ENCODE measurements around the gene SYNE1. TPM values are rescaled to one million over a fixed set of nuclear protein-coding genes. Genes with fewer than 3 reads are reported as not detected.

Gene SYNE1
- total and polyA plus RNA-seq, 10 of the 15 experiments (the other 5 are each of a cell fraction or from before 2014, with no cell fraction given), result 2.3 to 28.7 (median 14.1) TPM

DNA sequence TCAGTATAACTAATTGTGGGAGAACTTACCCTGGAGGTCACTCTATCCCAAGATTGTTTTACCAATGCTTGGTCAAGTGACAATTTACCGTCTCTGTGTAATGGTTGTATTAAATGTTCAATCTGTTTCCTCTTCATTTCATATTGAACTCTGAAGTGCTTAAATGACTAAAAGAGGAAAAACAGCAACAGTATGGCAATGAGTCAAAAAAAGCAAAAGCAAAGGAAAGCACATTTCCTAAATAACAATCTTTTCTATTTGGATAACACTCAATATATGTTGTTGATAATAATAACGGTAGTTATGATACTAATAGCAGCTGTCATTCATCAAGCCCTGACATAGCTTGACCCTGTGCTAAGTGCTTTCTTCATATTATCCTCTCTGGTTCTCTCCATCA, 152.4 kb downstream of the SYNE1 start:
- in situ Hi-C loops (cut with MboI), result no loop called here
- H3K9ac ChIP-seq (ENCODE audit: control insufficient read depth, insufficient read depth, low read length), result no peak overlapping the region
- ChIA-PET CTCF (interaction anchor here (0.7 to 1.6 kb wide), 5 partner anchors 9 to 464 kb away, joined by 3 to 6 read pairs (median 3); no protein-coding TSS in a partner anchor), POLR2A (no interaction called here), SMC1A (ENCODE audit: uncharacterized antibody, unreplicated experiment) (interaction anchor here (0.6 to 1.6 kb wide), 3 partner anchors 13 to 408 kb away, joined by 3 to 5 read pairs (median 3); no protein-coding TSS in a partner anchor), RAD21 (ENCODE audit: unreplicated experiment) (no interaction called here)
- H2AFZ ChIP-seq (ENCODE audit: control insufficient read depth, low read depth, low read length), result no peak overlapping the region
- FAIRE-seq, result no peak
- H3K4me2 ChIP-seq (ENCODE audit: control insufficient read depth, insufficient read depth), result no peak overlapping the region
- H3K27me3 ChIP-seq (replicated peaks in 1 of 2; ENCODE audit: control insufficient read depth in 2 of 2, insufficient read depth in 2 of 2, low read length in 1 of 2), result no peaks in the 10 kb centered on the region
- DNase-seq (ENCODE audit: low read depth, low spot score), result no peak
- no TSS peak for BruUV-seq (replicated peaks)
- H4K20me1 ChIP-seq (ENCODE audit: control insufficient read depth, insufficient read depth), result no peaks in the 10 kb centered on the region
- no peak overlapping the region for H3K27ac ChIP-seq (ENCODE audit: control insufficient read depth, insufficient read depth)
- H3K4me3 ChIP-seq, result no peak overlapping the region
- H3K36me3 ChIP-seq (ENCODE audit: control insufficient read depth in 2 of 2, insufficient read depth in 2 of 2, low read length in 1 of 2), result no peaks in the 10 kb centered on the region
- 0% methylated on average over 2 of the region's 2 CpGs for WGBS (ENCODE audit: insufficient coverage, insufficient replicate concordance, low lambda C conversion rate, missing lambda C conversion rate)
- H3K9me3 ChIP-seq (replicated peaks; ENCODE audit: control insufficient read depth, insufficient read depth, low read length), result no peaks in the 10 kb centered on the region
- TF ChIP-seq RUNX3 (IDR thresholded peaks at IDR 0.05; ENCODE audit: low read length) (no peak), RAD51 (IDR thresholded peaks at IDR 0.05) (no peak), NR2F1 (conservative IDR thresholded peaks at IDR 0.05) (no peak), SPI1 (IDR thresholded peaks at IDR 0.05; ENCODE audit: borderline replicate concordance, insufficient read depth, low read depth, low read length) (no peak), ZNF274 (IDR thresholded peaks at IDR 0.05; ENCODE audit: insufficient read depth, insufficient read length) (no peak), SUZ12 (IDR thresholded peaks at IDR 0.05; ENCODE audit: unreplicated experiment) (no peak), POU2F2 (IDR thresholded peaks at IDR 0.05; ENCODE audit: borderline replicate concordance, low read depth, low read length) (no peak), TBL1XR1 (IDR thresholded peaks at IDR 0.05; ENCODE audit: low read depth, low read length) (no peak)
- no peak for ATAC-seq
- no peaks in the 10 kb centered on the region for H3K4me1 ChIP-seq (ENCODE audit: control insufficient read depth, insufficient read depth, low read length)
- no peaks in the 10 kb centered on the region for H3K79me2 ChIP-seq (ENCODE audit: control insufficient read depth, insufficient read depth, low read length)
- intact Hi-C loops (cut with micrococcal nuclease; ENCODE audit: unreplicated experiment), result loop anchor here (5.0 kb wide), 1 partner anchor 157 kb away; no protein-coding TSS in a partner anchor

DNA sequence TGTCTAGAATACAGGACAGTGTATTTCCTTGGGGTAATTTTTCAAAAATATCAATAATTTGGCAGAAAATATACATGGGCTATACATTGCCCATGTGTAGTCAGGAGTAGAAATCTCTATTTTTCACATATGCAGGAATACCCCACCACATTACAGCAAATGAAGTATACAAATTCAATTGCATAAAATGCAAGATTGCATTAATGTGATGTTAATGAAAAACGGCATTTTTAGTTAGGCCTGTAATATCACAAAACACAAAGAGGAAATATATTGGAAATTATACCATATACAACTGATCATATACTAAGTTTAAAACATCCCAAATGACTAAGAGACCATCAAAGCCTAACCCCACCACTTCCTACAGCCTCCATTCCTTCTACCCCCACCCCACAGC, 154.9 kb downstream of the SYNE1 start:
- ChIA-PET SMC1A (ENCODE audit: uncharacterized antibody, unreplicated experiment) (interaction anchor here (1.3 kb wide), 1 partner anchor 19 kb away, joined by 3 read pairs; no protein-coding TSS in a partner anchor), POLR2A (no interaction called here), RAD21 (ENCODE audit: unreplicated experiment) (no interaction called here), CTCF (interaction anchor here (0.5 kb wide), 1 partner anchor 205 kb away, joined by 3 read pairs; no protein-coding TSS in a partner anchor)
- H3K4me3 ChIP-seq, result no peak overlapping the region
- H3K4me2 ChIP-seq (ENCODE audit: control insufficient read depth, insufficient read depth), result no peak overlapping the region
- 48% methylated on average over 1 of the region's 1 CpG for WGBS (ENCODE audit: insufficient coverage, insufficient replicate concordance, low lambda C conversion rate, missing lambda C conversion rate)
- DNase-seq (ENCODE audit: low read depth, low spot score) (no peak), ATAC-seq (no peak), FAIRE-seq (no peak)
- H3K27me3 ChIP-seq (replicated peaks in 1 of 2; ENCODE audit: control insufficient read depth in 2 of 2, insufficient read depth in 2 of 2, low read length in 1 of 2), result no peaks in the 10 kb centered on the region; a peak in 1 of 4 replicates
- H3K27ac ChIP-seq (ENCODE audit: control insufficient read depth, insufficient read depth), result no peak overlapping the region
- H4K20me1 ChIP-seq (ENCODE audit: control insufficient read depth, insufficient read depth), result no peaks in the 10 kb centered on the region
- H3K79me2 ChIP-seq (ENCODE audit: control insufficient read depth, insufficient read depth, low read length), result no peaks in the 10 kb centered on the region
- no peaks in the 10 kb centered on the region for H3K4me1 ChIP-seq (ENCODE audit: control insufficient read depth, insufficient read depth, low read length)
- in situ Hi-C loops (cut with MboI) (no loop called here), intact Hi-C loops (cut with micrococcal nuclease; ENCODE audit: unreplicated experiment) (no loop called here)
- BruUV-seq (replicated peaks), result no TSS peak
- H3K36me3 ChIP-seq (ENCODE audit: control insufficient read depth in 2 of 2, insufficient read depth in 2 of 2, low read length in 1 of 2), result no peaks in the 10 kb centered on the region
- H3K9ac ChIP-seq (ENCODE audit: control insufficient read depth, insufficient read depth, low read length), result no peak overlapping the region
- no peaks in the 10 kb centered on the region for H3K9me3 ChIP-seq (replicated peaks; ENCODE audit: control insufficient read depth, insufficient read depth, low read length)
- H2AFZ ChIP-seq (ENCODE audit: control insufficient read depth, low read depth, low read length), result no peak overlapping the region
- TF ChIP-seq, protein P1, sequence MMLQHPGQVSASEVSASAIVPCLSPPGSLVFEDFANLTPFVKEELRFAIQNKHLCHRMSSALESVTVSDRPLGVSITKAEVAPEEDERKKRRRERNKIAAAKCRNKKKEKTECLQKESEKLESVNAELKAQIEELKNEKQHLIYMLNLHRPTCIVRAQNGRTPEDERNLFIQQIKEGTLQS (IDR thresholded peaks at IDR 0.05; ENCODE audit: borderline replicate concordance, extremely low read depth, low read depth, low read length), result no peak
- TF ChIP-seq ESRRA (IDR thresholded peaks at IDR 0.05; ENCODE audit: low read length) (no peak), MYC (IDR thresholded peaks at IDR 0.05; ENCODE audit: insufficient read depth, insufficient read length, insufficient replicate concordance, low read length, severe bottlenecking) (no peak), HDGF (IDR thresholded peaks at IDR 0.05) (no peak), BACH1 (IDR thresholded peaks at IDR 0.05; ENCODE audit: borderline replicate concordance) (no peak), CBX3 (IDR thresholded peaks at IDR 0.05; ENCODE audit: borderline replicate concordance, low read depth) (no peak), MYB (IDR thresholded peaks at IDR 0.05; ENCODE audit: borderline replicate concordance, low read depth, low read length) (no peak)
- TF ChIP-seq, protein P2, sequence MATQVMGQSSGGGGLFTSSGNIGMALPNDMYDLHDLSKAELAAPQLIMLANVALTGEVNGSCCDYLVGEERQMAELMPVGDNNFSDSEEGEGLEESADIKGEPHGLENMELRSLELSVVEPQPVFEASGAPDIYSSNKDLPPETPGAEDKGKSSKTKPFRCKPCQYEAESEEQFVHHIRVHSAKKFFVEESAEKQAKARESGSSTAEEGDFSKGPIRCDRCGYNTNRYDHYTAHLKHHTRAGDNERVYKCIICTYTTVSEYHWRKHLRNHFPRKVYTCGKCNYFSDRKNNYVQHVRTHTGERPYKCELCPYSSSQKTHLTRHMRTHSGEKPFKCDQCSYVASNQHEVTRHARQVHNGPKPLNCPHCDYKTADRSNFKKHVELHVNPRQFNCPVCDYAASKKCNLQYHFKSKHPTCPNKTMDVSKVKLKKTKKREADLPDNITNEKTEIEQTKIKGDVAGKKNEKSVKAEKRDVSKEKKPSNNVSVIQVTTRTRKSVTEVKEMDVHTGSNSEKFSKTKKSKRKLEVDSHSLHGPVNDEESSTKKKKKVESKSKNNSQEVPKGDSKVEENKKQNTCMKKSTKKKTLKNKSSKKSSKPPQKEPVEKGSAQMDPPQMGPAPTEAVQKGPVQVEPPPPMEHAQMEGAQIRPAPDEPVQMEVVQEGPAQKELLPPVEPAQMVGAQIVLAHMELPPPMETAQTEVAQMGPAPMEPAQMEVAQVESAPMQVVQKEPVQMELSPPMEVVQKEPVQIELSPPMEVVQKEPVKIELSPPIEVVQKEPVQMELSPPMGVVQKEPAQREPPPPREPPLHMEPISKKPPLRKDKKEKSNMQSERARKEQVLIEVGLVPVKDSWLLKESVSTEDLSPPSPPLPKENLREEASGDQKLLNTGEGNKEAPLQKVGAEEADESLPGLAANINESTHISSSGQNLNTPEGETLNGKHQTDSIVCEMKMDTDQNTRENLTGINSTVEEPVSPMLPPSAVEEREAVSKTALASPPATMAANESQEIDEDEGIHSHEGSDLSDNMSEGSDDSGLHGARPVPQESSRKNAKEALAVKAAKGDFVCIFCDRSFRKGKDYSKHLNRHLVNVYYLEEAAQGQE (IDR thresholded peaks at IDR 0.05; ENCODE audit: low read depth, low read length), result no peak
